Measurements from ENCODE around the gene ATAD2B.

The ATAD2B gene

GRCh38 chr2:23706613-23707078 is 220.3 kb downstream of the ATAD2B start:
- ATAC-seq (ENCODE audit: low read depth) (no peak), DNase-seq (ENCODE audit: low spot score) (no peak)
- Histone ChIP-seq H3K4me1 (ENCODE audit: insufficient read depth, poor library complexity, severe bottlenecking) (no peaks in the 10 kb centered on the region), H3K36me3 (ENCODE audit: low read depth) (no peaks in the 10 kb centered on the region), H3K27ac (ENCODE audit: poor library complexity, severe bottlenecking) (no peak overlapping the region), H3K9me3 (ENCODE audit: severe bottlenecking) (no peaks in the 10 kb centered on the region), H3K27me3 (ENCODE audit: insufficient read depth, poor library complexity, severe bottlenecking) (no peaks in the 10 kb centered on the region), H3K4me3 (ENCODE audit: severe bottlenecking) (no peak overlapping the region)
- no peak for TF ChIP-seq CTCF (IDR thresholded peaks at IDR 0.05; ENCODE audit: poor library complexity, severe bottlenecking)

- H3K4me1 ChIP-seq (ENCODE audit: insufficient read depth, poor library complexity, severe bottlenecking) = no peaks in the 10 kb centered on the region
- H3K36me3 ChIP-seq (ENCODE audit: low read depth) = no peaks in the 10 kb centered on the region
- no peak overlapping the region for H3K27ac ChIP-seq (ENCODE audit: poor library complexity, severe bottlenecking)
- no peak overlapping the region for H3K4me3 ChIP-seq (ENCODE audit: severe bottlenecking)
- no peaks in the 10 kb centered on the region for H3K27me3 ChIP-seq (ENCODE audit: insufficient read depth, poor library complexity, severe bottlenecking)
- DNase-seq (ENCODE audit: low spot score) = no peak
- no peak for TF ChIP-seq CTCF (IDR thresholded peaks at IDR 0.05; ENCODE audit: poor library complexity, severe bottlenecking)
- ATAC-seq (ENCODE audit: low read depth) = no peak
- no peaks in the 10 kb centered on the region for H3K9me3 ChIP-seq (ENCODE audit: severe bottlenecking)
Observed at GRCh38 chr2:23705771-23706612, 220.9 kb downstream of the ATAD2B start.

GRCh38 chr2:23703583-23704385 is 223.1 kb downstream of the ATAD2B start:
- H3K27me3 ChIP-seq (ENCODE audit: insufficient read depth, poor library complexity, severe bottlenecking) = no peaks in the 10 kb centered on the region
- H3K9me3 ChIP-seq (ENCODE audit: severe bottlenecking) = no peaks in the 10 kb centered on the region
- H3K4me1 ChIP-seq (ENCODE audit: insufficient read depth, poor library complexity, severe bottlenecking) = no peaks in the 10 kb centered on the region
- no peak overlapping the region for H3K27ac ChIP-seq (ENCODE audit: poor library complexity, severe bottlenecking)
- peak; percentile 33 for DNase-seq (ENCODE audit: low spot score)
- H3K4me3 ChIP-seq (ENCODE audit: severe bottlenecking) = no peak overlapping the region
- no peak for ATAC-seq (ENCODE audit: low read depth)
- TF ChIP-seq CTCF (IDR thresholded peaks at IDR 0.05; ENCODE audit: poor library complexity, severe bottlenecking) = no peak
- H3K36me3 ChIP-seq (ENCODE audit: low read depth) = no peaks in the 10 kb centered on the region

- Histone ChIP-seq H3K4me1 (ENCODE audit: insufficient read depth, poor library complexity, severe bottlenecking) (no peaks in the 10 kb centered on the region), H3K4me3 (ENCODE audit: severe bottlenecking) (no peak overlapping the region), H3K9me3 (ENCODE audit: severe bottlenecking) (no peaks in the 10 kb centered on the region), H3K27ac (ENCODE audit: poor library complexity, severe bottlenecking) (no peak overlapping the region), H3K36me3 (ENCODE audit: low read depth) (no peaks in the 10 kb centered on the region), H3K27me3 (ENCODE audit: insufficient read depth, poor library complexity, severe bottlenecking) (no peaks in the 10 kb centered on the region)
- no peak for TF ChIP-seq CTCF (IDR thresholded peaks at IDR 0.05; ENCODE audit: poor library complexity, severe bottlenecking)
- DNase-seq (ENCODE audit: low spot score) (peak; percentile 33), ATAC-seq (ENCODE audit: low read depth) (no peak)
Observed at GRCh38 chr2:23703037-23703582, 223.8 kb downstream of the ATAD2B start.
